ENCODE data around the gene RAB25. TPM values are rescaled to one million over a fixed set of nuclear protein-coding genes. Genes with fewer than 3 reads are reported as not detected.

Gene RAB25
- total and polyA plus RNA-seq, 2 experiments from 2014 or later = 2.4 to 3.1 TPM

DNA sequence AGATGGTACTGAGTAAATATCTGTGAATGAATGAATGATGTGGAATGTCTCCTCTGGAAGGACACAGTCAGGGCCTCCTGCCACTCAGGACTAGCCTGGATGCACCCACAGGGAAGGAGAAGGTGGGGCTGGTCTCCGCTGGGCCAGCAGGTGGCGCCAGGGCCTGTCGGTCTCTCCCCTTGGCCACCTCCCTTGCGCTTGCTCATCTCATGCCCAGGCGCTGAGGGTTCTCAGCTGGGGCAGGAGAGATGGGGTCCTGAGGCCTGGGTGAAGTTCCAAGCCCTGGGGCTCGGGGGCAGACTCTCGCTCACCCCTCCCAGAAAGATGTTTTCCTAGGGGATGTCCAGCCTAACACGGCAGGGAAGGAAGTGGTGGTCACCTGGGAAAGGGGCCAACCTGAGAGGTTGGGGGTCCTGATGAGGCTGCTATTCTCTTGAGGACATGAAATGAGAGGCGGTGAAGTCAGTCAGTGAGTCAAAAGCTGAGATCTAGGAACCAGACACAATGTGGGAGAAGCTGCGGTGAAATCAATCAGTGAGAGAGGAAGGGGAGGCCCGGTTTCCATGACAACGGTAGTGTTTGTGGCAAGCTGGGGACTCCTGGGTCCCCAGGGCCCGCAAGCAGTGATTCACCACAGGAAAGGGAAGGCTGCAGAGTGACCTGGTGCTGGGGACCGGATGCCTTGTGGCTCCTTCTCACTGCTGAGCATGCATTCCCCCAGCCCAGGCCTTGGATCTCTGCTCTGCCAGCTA is 35.9 kb downstream of the RAB25 start:
- no peaks in the 10 kb centered on the region for H3K9me3 ChIP-seq (ENCODE audit: low read depth)
- no peak overlapping the region for H3K4me3 ChIP-seq
- H3K27ac ChIP-seq = peak overlapping the region; percentile 59
- no peaks in the 10 kb centered on the region for H3K27me3 ChIP-seq
- H3K4me1 ChIP-seq (ENCODE audit: low read depth) = no peaks in the 10 kb centered on the region
- TF ChIP-seq, protein P1, sequence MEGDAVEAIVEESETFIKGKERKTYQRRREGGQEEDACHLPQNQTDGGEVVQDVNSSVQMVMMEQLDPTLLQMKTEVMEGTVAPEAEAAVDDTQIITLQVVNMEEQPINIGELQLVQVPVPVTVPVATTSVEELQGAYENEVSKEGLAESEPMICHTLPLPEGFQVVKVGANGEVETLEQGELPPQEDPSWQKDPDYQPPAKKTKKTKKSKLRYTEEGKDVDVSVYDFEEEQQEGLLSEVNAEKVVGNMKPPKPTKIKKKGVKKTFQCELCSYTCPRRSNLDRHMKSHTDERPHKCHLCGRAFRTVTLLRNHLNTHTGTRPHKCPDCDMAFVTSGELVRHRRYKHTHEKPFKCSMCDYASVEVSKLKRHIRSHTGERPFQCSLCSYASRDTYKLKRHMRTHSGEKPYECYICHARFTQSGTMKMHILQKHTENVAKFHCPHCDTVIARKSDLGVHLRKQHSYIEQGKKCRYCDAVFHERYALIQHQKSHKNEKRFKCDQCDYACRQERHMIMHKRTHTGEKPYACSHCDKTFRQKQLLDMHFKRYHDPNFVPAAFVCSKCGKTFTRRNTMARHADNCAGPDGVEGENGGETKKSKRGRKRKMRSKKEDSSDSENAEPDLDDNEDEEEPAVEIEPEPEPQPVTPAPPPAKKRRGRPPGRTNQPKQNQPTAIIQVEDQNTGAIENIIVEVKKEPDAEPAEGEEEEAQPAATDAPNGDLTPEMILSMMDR (IDR thresholded peaks at IDR 0.05; ENCODE audit: low read depth, low read length) = peak; percentile 99
- peak; percentile 84 to 90 for DNase-seq (ENCODE audit: low read depth in 1 of 2, low spot score in 1 of 2)
- H3K36me3 ChIP-seq = peaks cover 5% of the 10 kb centered on the region

DNA sequence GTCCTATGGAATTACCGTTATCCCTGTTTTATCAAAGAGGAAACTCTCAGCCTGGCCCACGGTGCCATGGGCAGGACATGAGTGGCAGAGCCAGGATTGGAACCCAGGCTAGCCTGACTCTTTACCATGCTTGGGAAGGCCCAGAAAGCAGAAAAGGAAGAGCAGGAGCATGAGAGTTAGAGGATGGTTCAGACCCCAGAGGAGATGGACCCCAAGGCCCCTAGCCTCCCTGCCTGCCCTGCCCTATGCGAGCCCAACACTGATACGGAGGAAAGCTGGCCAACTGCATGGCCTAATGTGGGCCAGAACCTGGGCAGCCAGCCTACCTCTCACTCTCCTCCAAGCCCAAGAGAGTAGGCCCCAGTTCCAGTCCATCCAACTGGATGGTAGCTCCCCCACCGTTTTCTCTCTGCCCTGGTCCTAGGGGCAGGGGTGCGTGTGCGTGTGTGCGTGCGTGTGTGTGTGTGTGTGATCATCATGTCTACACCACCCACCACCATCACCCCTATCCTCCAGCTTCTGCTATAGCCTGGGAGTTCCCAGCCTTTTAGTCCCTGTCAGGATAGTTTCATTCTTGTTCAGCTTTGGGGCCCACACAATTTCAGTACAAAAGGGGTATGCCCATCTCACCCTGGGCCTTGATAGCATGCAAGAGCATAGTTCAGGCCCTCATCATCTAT is 36.7 kb downstream of the RAB25 start:
- Histone ChIP-seq H3K27ac (no peak overlapping the region), H3K4me3 (no peak overlapping the region), H3K27me3 (no peaks in the 10 kb centered on the region), H3K36me3 (peaks cover 5% of the 10 kb centered on the region), H3K4me1 (ENCODE audit: low read depth) (no peaks in the 10 kb centered on the region), H3K9me3 (ENCODE audit: low read depth) (no peaks in the 10 kb centered on the region)
- TF ChIP-seq, protein P1 (IDR thresholded peaks at IDR 0.05; ENCODE audit: low read depth, low read length) = no peak
- DNase-seq (ENCODE audit: low read depth in 1 of 2, low spot score in 1 of 2) = no peak

- H3K4me3 ChIP-seq = no peak overlapping the region
- no peaks in the 10 kb centered on the region for H3K27me3 ChIP-seq
- H3K9me3 ChIP-seq (ENCODE audit: low read depth) = no peaks in the 10 kb centered on the region
- peaks cover under 1% of the 10 kb centered on the region for H3K36me3 ChIP-seq
- peaks cover 6% of the 10 kb centered on the region for H3K4me1 ChIP-seq (ENCODE audit: low read depth)
- no peak for DNase-seq (ENCODE audit: low read depth in 1 of 2, low spot score in 1 of 2)
- TF ChIP-seq, protein P1 (IDR thresholded peaks at IDR 0.05; ENCODE audit: low read depth, low read length) = no peak
- no peak overlapping the region for H3K27ac ChIP-seq
These were observed 37.8 kb downstream of the RAB25 start for GRCh38 chr1:156098784-156099183.

GRCh38 chr1:156099282-156099681 is 38.3 kb downstream of the RAB25 start:
- H3K4me3 ChIP-seq = no peak overlapping the region
- TF ChIP-seq, protein P1 (IDR thresholded peaks at IDR 0.05; ENCODE audit: low read depth, low read length) = no peak
- H3K36me3 ChIP-seq = no peaks in the 10 kb centered on the region
- H3K9me3 ChIP-seq (ENCODE audit: low read depth) = no peaks in the 10 kb centered on the region
- no peak overlapping the region for H3K27ac ChIP-seq
- H3K27me3 ChIP-seq = no peaks in the 10 kb centered on the region
- no peak for DNase-seq (ENCODE audit: low read depth in 1 of 2, low spot score in 1 of 2)
- peaks cover 11% of the 10 kb centered on the region for H3K4me1 ChIP-seq (ENCODE audit: low read depth)

GRCh38 chr1:156100205-156100995 is 39.4 kb downstream of the RAB25 start:
- Histone ChIP-seq H3K4me3 (no peak overlapping the region), H3K36me3 (no peaks in the 10 kb centered on the region), H3K9me3 (ENCODE audit: low read depth) (no peaks in the 10 kb centered on the region), H3K4me1 (ENCODE audit: low read depth) (peaks cover 22% of the 10 kb centered on the region), H3K27ac (no peak overlapping the region), H3K27me3 (no peaks in the 10 kb centered on the region)
- no peak for DNase-seq (ENCODE audit: low read depth in 1 of 2, low spot score in 1 of 2)
- TF ChIP-seq, protein P1 (IDR thresholded peaks at IDR 0.05; ENCODE audit: low read depth, low read length) = no peak

Data from cardiac muscle cell (in vitro differentiated cells and primary cell).